ENCODE data around the gene RECQL5.
"Not testable (repeated sequence)": the region's sequence is repeated elsewhere in the genome, so short reads cannot be mapped to it uniquely, and the experiment has no call there.

The RECQL5 gene

DNA sequence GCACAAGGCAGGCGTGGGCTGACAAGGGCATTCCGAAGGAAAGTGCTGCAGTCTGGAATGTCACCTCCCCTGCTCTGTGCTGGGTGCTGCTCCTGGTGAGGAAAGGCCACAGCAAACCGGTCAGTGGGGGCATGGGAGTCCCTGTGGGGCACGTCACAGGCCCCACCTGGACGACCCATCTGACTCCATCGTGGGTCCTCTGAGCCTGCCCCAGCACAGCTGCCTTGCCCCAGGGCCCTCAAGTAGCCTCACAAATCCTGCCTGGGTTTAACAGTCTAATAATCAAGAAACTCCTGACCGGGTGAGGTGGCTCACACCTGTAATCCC, 82.1 kb downstream of the RECQL5 start:
- no peak for DNase-seq (ENCODE audit: extremely low read depth, low read depth)
- TF ChIP-seq, protein P1, sequence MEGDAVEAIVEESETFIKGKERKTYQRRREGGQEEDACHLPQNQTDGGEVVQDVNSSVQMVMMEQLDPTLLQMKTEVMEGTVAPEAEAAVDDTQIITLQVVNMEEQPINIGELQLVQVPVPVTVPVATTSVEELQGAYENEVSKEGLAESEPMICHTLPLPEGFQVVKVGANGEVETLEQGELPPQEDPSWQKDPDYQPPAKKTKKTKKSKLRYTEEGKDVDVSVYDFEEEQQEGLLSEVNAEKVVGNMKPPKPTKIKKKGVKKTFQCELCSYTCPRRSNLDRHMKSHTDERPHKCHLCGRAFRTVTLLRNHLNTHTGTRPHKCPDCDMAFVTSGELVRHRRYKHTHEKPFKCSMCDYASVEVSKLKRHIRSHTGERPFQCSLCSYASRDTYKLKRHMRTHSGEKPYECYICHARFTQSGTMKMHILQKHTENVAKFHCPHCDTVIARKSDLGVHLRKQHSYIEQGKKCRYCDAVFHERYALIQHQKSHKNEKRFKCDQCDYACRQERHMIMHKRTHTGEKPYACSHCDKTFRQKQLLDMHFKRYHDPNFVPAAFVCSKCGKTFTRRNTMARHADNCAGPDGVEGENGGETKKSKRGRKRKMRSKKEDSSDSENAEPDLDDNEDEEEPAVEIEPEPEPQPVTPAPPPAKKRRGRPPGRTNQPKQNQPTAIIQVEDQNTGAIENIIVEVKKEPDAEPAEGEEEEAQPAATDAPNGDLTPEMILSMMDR (IDR thresholded peaks at IDR 0.05; ENCODE audit: low read depth, low read length, missing control alignments) = no peak
- no peak overlapping the region for H3K4me3 ChIP-seq (replicated peaks; ENCODE audit: low read depth, low read length)

DNA sequence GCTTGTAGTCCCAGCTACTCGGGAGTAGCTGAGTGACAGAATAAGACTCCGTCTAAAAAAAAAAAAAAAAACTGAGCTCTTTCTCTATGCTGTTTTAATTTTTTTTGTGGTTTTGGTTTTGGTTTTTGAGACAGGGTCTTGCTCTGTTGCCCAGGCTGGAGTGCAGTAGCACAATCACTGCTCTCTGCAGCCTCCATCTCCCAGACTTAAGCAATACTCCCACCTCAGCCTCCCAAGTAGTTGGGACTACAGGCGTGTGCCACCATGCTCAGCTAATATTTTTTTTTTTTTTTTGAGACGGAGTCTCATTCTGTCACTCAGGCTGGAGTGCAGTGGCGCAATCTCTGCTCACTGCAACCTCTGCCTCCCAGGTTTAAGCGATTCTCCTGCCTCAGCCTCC, 83.8 kb downstream of the RECQL5 start:
- not testable (repeated sequence) for H3K4me3 ChIP-seq (replicated peaks; ENCODE audit: low read depth, low read length); DNase-seq (ENCODE audit: extremely low read depth, low read depth)

DNA sequence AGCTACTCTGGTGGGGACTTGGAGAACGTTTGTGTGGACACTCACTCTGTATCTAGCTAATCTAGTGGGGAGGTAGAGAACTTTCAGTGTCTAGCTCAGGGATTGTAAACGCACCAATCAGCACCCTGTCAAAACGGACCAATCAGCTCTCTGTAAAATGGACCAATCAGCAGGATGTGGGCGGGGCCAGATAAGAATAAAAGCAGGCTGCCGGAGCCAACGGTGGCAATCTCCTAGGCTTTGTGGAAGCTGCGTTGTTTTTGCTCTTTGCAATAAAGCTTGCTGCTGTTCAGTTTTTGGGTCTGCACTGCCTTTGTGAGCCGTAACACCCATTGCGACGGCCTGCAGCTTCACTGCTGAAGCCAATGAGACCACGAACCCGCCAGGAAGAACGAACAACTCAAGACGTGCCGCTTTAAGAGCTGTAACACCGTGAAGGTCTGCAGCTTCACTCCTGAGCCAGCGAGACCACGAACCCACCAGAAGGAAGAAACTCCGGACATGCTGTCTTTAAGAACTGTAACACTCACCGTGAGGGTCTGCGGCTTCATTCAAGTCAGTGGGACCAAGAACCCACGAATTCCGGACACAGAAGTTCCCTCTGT, 85.7 kb downstream of the RECQL5 start:
- not testable (repeated sequence) for DNase-seq (ENCODE audit: extremely low read depth, low read depth); H3K4me3 ChIP-seq (replicated peaks; ENCODE audit: low read depth, low read length)

Data from HFF-Myc (cell line).